K562 (cell line): ENCODE measurements around the gene IL4I1. TPM values are rescaled to one million over a fixed set of nuclear protein-coding genes. Genes with fewer than 3 reads are reported as not detected.

Experiments used
- ATF1 ChIP-seq, 2 experiments: fragments of 450-650 bp in 1 of 2; IDR thresholded peaks; 2 replicates each; pipeline ENCODE4 v1.6.1; 2016; ENCODE audit warnings: missing compliant biosample characterization in 1 of 2, missing genetic modification characterization in 1 of 2
- CEBPB ChIP-seq: fragments of 450-650 bp; IDR thresholded peaks from 2 replicates; pipeline ENCODE4 v1.6.1; 2016; ENCODE audit warnings: missing genetic modification characterization, missing compliant biosample characterization
- ETV6 ChIP-seq, 3 experiments: fragments of 150-350 bp in 1 of 3; sonication (generic) in 1 of 3; formaldehyde crosslinking in 1 of 3; IDR thresholded peaks; 2 replicates each; pipeline versions ENCODE4 v1.6.1 to v1.8.0; 2014 to 2022; ENCODE audit warnings: borderline replicate concordance in 2 of 3, low read depth in 2 of 3, antibody characterized with exemption in 1 of 3, low read length in 1 of 3, mild to moderate bottlenecking in 1 of 3, missing genetic modification reagents in 1 of 3
- HMG20A ChIP-seq: fragments of 450-650 bp; formaldehyde crosslinking; conservative IDR thresholded peaks from 2 replicates; pipeline ENCODE4 v1.4.0; 2020; ENCODE audit warnings: mild to moderate bottlenecking, mixed read lengths
- HNRNPLL ChIP-seq: fragments of 200-400 bp; formaldehyde crosslinking; IDR thresholded peaks from 2 replicates; pipeline ENCODE4 v1.6.1; 2017; ENCODE audit warnings: low read length, low read depth, mild to moderate bottlenecking; ENCODE audit not compliant: poor library complexity, severe bottlenecking
- KDM4B ChIP-seq, 2 experiments: fragments of 450-650 bp in 1 of 2; sonication (generic) in 1 of 2; IDR thresholded peaks; 2 replicates each; pipeline ENCODE4 v1.6.1; 2016 to 2017; ENCODE audit warnings: borderline replicate concordance in 2 of 2, antibody characterized with exemption in 1 of 2, low read depth in 1 of 2, mild to moderate bottlenecking in 1 of 2
- L3MBTL2 ChIP-seq: fragments of 450-650 bp; IDR thresholded peaks from 2 replicates; pipeline ENCODE4 v1.6.1; 2016; ENCODE audit warnings: mild to moderate bottlenecking, moderate library complexity
- MGA ChIP-seq: fragments of 450-650 bp; IDR thresholded peaks from 2 replicates; pipeline ENCODE4 v1.6.1; 2016; ENCODE audit warnings: mild to moderate bottlenecking, moderate library complexity
- POU5F1 ChIP-seq: fragments of 150-350 bp; IDR thresholded peaks from 2 replicates; pipeline ENCODE4 v1.6.1; 2014; ENCODE audit warnings: borderline replicate concordance, low read length, low read depth, mild to moderate bottlenecking; ENCODE audit not compliant: partially characterized antibody
- PPARD ChIP-seq: fragments of 250-450 bp; sonication (Bioruptor Pico); IDR thresholded peaks from 2 replicates; pipeline ENCODE4 v1.8.0; 2022; ENCODE audit warnings: inconsistent platforms, mild to moderate bottlenecking, moderate library complexity
- SMAD2 ChIP-seq: fragments of 150-350 bp; IDR thresholded peaks from 2 replicates; pipeline ENCODE4 v1.6.1; 2014; ENCODE audit warnings: low read depth, mild to moderate bottlenecking, low read length
- TEAD4 ChIP-seq, 2 experiments: sonication (generic) in 1 of 2; formaldehyde crosslinking in 1 of 2; IDR thresholded peaks; 2 replicates each; pipeline versions ENCODE4 v1.6.1 to v1.8.0; 2012 to 2022; ENCODE audit warnings: borderline replicate concordance in 1 of 2, inconsistent platforms in 1 of 2, low read length in 1 of 2, mild to moderate bottlenecking in 1 of 2, missing genetic modification reagents in 1 of 2
- ZNF121 ChIP-seq: sonication (generic); formaldehyde crosslinking; conservative IDR thresholded peaks from 2 replicates; pipeline ENCODE4 v1.8.0; 2022; ENCODE audit warnings: missing genetic modification reagents
- ZNF217 ChIP-seq: sonication (generic); formaldehyde crosslinking; IDR thresholded peaks from 2 replicates; pipeline ENCODE4 v1.8.0; 2022; ENCODE audit warnings: mild to moderate bottlenecking, missing genetic modification reagents
- ZNF561 ChIP-seq: fragments of 450-650 bp; formaldehyde crosslinking; conservative IDR thresholded peaks from 2 replicates; pipeline ENCODE4 v1.4.0; 2020; ENCODE audit warnings: mild to moderate bottlenecking, moderate library complexity
- polyA plus RNA-seq, 8 experiments: library from polyadenylated mRNA; depleted of rRNA in 4 of 8; stranded (reverse) in 5 of 8; unstranded in 3 of 8; fragments of >200 nt; fragmentation: Nextera tagmentation in 2 of 8; fragmentation: Illumina TruSeq in 1 of 8; extraction: Ambion mirVana in 2 of 8; extraction: Trizol in 1 of 8; gene quantifications; 2 replicates each; pipeline versions ENCODE4 v1.2.1 to v1.2.3, GENCODE V29; 2011 to 2014; ENCODE audit warnings: inconsistent platforms in 1 of 8, missing spikeins in 1 of 8
- total RNA-seq, 7 experiments: library from RNA; depleted of rRNA in 6 of 7; stranded (reverse); fragments of >200 nt in 6 of 7; fragmentation: Illumina TruSeq in 2 of 7; extraction: Trizol in 2 of 7; gene quantifications; 2 replicates each; pipeline versions ENCODE4 v1.2.1 to v1.2.3, GENCODE V29; 2011 to 2021; ENCODE audit warnings: low replicate concordance in 1 of 7

Gene IL4I1
- total and polyA plus RNA-seq, 9 of the 15 experiments (the other 6 are each of a cell fraction or from before 2014, with no cell fraction given), result 0.06 to 0.95 (median 0.43) TPM; not detected in 2

- TF ChIP-seq MGA, result no peak; the same call in 1 of the 2 replicates
- no peak for TF ChIP-seq PPARD
- peak; percentile 91 for TF ChIP-seq HNRNPLL
- no peak for TF ChIP-seq ZNF561 (CRISPR knock-in tag)
- peak in 1 of 2 experiments; percentile 85; a peak in 2 of 4 replicates for TF ChIP-seq KDM4B (IDR thresholded peaks at IDR 0.05; ENCODE audit: borderline replicate concordance in 2 of 2, low read depth in 1 of 2)
- no peak for TF ChIP-seq ZNF121
- TF ChIP-seq ETV6 (IDR thresholded peaks at IDR 0.05; ENCODE audit: borderline replicate concordance in 1 of 2, low read depth in 2 of 2, low read length in 1 of 2), result no peak
- no peak for TF ChIP-seq ETV6 (CRISPR knock-in tag; IDR thresholded peaks at IDR 0.05; ENCODE audit: borderline replicate concordance)
- no peak for TF ChIP-seq ATF1 (CRISPR knock-in tag; IDR thresholded peaks at IDR 0.05)
- peak; percentile 97 for TF ChIP-seq ATF1 (tag; IDR thresholded peaks at IDR 0.05)
- TF ChIP-seq SMAD2, result no peak
- no peak for TF ChIP-seq HMG20A (CRISPR knock-in tag)
- TF ChIP-seq POU5F1, result peak; percentile 43
- peak; percentile 91 for TF ChIP-seq L3MBTL2
- TF ChIP-seq ZNF217 (CRISPR knock-in tag), result no peak
- TF ChIP-seq TEAD4 (IDR thresholded peaks at IDR 0.05; ENCODE audit: low read length), result peak; percentile 37; the same call in 1 of the 2 replicates
- TF ChIP-seq TEAD4 (CRISPR knock-in tag; IDR thresholded peaks at IDR 0.05; ENCODE audit: borderline replicate concordance), result no peak
- TF ChIP-seq CEBPB (tag), result no peak
These were observed 19.4 kb downstream of the IL4I1 start, which contains the start of the genes AKT1S1 and TBC1D17 (continued) for GRCh38 chr19:49877020-49877878.
